ENCODE results near the gene MICU1.

Gene MICU1

GRCh38 chr10:72638586-72639440 lies 12.9 kb upstream of the MICU1 start:
- DNase-seq: no peak
- no peaks in the 10 kb centered on the region for H3K4me1 Mint-ChIP-seq
- peak overlapping the region; percentile 27 for H3K27ac Mint-ChIP-seq
- peaks cover 15% of the 10 kb centered on the region for H3K9me3 Mint-ChIP-seq
- TF ChIP-seq, protein P1, sequence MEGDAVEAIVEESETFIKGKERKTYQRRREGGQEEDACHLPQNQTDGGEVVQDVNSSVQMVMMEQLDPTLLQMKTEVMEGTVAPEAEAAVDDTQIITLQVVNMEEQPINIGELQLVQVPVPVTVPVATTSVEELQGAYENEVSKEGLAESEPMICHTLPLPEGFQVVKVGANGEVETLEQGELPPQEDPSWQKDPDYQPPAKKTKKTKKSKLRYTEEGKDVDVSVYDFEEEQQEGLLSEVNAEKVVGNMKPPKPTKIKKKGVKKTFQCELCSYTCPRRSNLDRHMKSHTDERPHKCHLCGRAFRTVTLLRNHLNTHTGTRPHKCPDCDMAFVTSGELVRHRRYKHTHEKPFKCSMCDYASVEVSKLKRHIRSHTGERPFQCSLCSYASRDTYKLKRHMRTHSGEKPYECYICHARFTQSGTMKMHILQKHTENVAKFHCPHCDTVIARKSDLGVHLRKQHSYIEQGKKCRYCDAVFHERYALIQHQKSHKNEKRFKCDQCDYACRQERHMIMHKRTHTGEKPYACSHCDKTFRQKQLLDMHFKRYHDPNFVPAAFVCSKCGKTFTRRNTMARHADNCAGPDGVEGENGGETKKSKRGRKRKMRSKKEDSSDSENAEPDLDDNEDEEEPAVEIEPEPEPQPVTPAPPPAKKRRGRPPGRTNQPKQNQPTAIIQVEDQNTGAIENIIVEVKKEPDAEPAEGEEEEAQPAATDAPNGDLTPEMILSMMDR (IDR thresholded peaks at IDR 0.05): no peak
- H3K27me3 Mint-ChIP-seq (ENCODE audit: low read depth, poor library complexity): no peaks in the 10 kb centered on the region
- no peak overlapping the region for H3K4me3 Mint-ChIP-seq
- no peaks in the 10 kb centered on the region for H3K36me3 Mint-ChIP-seq (ENCODE audit: low read depth)

DNA sequence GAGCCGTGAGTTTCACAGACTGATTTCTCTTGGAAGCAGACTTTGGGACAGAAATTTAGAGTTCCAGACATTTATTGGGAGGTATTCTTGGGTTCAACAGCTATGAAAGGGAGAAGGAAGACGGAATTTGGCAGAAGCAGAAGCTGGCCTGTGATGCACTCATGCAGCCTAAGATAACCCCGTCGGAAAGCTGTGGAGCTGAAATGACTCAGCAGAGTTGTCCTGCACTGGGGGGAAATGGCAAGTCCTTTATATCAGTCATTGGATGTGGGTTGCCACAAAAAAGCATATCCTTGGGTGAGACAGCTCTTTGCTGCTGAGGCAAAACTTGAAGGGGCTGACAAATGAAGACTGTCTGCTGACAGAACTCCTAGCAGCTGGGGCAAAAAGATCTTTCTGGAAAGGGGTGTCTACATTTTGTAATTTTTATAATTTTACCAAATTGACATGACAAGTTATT lies 11.5 kb upstream of the MICU1 start:
- Mint-ChIP-seq H3K27me3 (ENCODE audit: low read depth, poor library complexity) (no peaks in the 10 kb centered on the region), H3K36me3 (ENCODE audit: low read depth) (no peaks in the 10 kb centered on the region), H3K4me3 (no peak overlapping the region), H3K9me3 (peaks cover 15% of the 10 kb centered on the region), H3K27ac (no peak overlapping the region), H3K4me1 (no peaks in the 10 kb centered on the region)
- TF ChIP-seq, protein P1 (IDR thresholded peaks at IDR 0.05): no peak
- DNase-seq: no peak

DNA sequence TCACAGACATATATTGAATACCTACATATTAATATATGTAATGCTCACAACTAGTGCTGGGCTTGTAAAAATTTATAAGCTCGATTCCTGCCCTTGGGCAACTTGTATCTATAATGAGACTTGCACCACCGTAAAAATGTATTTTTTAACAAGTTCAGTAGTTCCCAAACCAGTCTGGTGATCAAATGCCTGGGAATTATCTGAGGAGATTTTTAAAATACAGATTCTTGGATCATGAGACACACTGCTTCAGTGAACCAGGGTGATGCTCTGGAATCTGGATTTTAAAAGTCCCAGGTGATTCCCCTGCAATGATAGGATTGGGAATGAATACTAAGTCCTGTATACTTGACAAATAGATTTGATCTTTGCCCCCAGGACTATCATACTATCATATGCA lies 4.3 kb upstream of the MICU1 start:
- no peak overlapping the region for H3K4me3 Mint-ChIP-seq
- TF ChIP-seq, protein P1 (IDR thresholded peaks at IDR 0.05): no peak
- H3K27me3 Mint-ChIP-seq (ENCODE audit: low read depth, poor library complexity): peaks cover 2% of the 10 kb centered on the region
- no peak for DNase-seq
- H3K9me3 Mint-ChIP-seq: no peaks in the 10 kb centered on the region
- no peaks in the 10 kb centered on the region for H3K36me3 Mint-ChIP-seq (ENCODE audit: low read depth)
- H3K4me1 Mint-ChIP-seq: no peaks in the 10 kb centered on the region
- H3K27ac Mint-ChIP-seq: no peak overlapping the region

DNA sequence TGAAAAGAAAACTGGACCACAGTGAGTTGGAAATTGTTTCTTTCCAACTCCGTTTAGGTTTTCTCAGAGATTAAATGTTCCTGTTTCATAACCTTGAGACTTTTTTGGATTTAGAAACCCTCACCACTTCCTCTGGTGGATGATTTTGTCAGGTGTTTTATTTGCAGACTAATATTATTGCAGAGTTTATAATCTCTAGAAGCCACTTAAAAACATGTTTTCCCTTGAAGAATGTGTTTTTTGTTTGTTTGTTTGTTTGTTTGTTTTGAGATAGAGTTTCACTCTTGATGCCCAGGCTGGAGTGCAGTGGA lies 520 bp upstream of the MICU1 start:
- TF ChIP-seq, protein P1 (IDR thresholded peaks at IDR 0.05): no peak
- no peaks in the 10 kb centered on the region for H3K9me3 Mint-ChIP-seq
- no peak overlapping the region for H3K27ac Mint-ChIP-seq
- peak overlapping the region; percentile 98 for H3K4me3 Mint-ChIP-seq
- no peaks in the 10 kb centered on the region for H3K27me3 Mint-ChIP-seq (ENCODE audit: low read depth, poor library complexity)
- peaks cover 5% of the 10 kb centered on the region for H3K36me3 Mint-ChIP-seq (ENCODE audit: low read depth)
- DNase-seq: no peak
- H3K4me1 Mint-ChIP-seq: peaks cover 9% of the 10 kb centered on the region

- H3K4me3 Mint-ChIP-seq: peak overlapping the region; percentile 98
- H3K36me3 Mint-ChIP-seq (ENCODE audit: low read depth): peaks cover 9% of the 10 kb centered on the region
- TF ChIP-seq, protein P1 (IDR thresholded peaks at IDR 0.05): no peak
- no peak for DNase-seq
- no peaks in the 10 kb centered on the region for H3K27me3 Mint-ChIP-seq (ENCODE audit: low read depth, poor library complexity)
- H3K9me3 Mint-ChIP-seq: no peaks in the 10 kb centered on the region
- H3K4me1 Mint-ChIP-seq: peaks cover 9% of the 10 kb centered on the region
- peak overlapping the region; percentile 83 for H3K27ac Mint-ChIP-seq
Observed at GRCh38 chr10:72625276-72625607, 637 bp downstream of the MICU1 start.

DNA sequence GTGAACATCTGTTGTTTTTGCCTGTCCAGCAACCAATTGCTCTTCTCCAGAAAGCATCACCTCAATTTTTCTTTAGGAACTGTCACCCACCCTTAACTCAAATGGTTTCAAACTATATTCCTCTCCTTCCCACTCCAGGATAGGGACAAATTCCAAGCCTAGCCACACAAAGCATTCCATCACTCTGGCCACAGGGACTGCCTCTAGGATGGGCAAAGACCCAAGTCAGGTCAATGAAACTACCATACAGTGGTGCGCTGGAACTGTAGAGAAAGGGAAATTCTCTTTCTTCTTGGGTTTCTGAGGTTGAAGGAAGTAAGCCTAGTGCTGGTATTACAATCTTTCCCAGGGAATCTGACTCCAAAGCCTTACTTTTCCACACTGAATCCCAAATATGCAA lies 3.6 kb downstream of the MICU1 start:
- no peak for DNase-seq
- Mint-ChIP-seq H3K4me1 (peaks cover 9% of the 10 kb centered on the region), H3K4me3 (no peak overlapping the region), H3K27me3 (ENCODE audit: low read depth, poor library complexity) (no peaks in the 10 kb centered on the region), H3K36me3 (ENCODE audit: low read depth) (peaks cover 15% of the 10 kb centered on the region), H3K9me3 (peaks cover under 1% of the 10 kb centered on the region), H3K27ac (peak overlapping the region; percentile 58)
- TF ChIP-seq, protein P1 (IDR thresholded peaks at IDR 0.05): no peak
